Astrocyte (in vitro differentiated cells and primary cell): ENCODE measurements around the gene GMPR. TPM values are rescaled to one million over a fixed set of nuclear protein-coding genes. Genes with fewer than 3 reads are reported as not detected.

Experiments
- DNase-seq: peaks from one replicate; pipeline ENCODE4 v3.0.0-alpha.2; 2010; ENCODE audit warnings: low read depth
- FAIRE-seq: peaks from 2 replicates; lab custom pipeline; 2011; peaks lifted over from hg19 to GRCh38; lab: Jason Lieb, UNC
- H2AFZ ChIP-seq: 2 replicates; pipeline ENCODE4 v1.6.0; 2012; ENCODE audit warnings: low read depth, low read length, inconsistent platforms
- H3K27ac ChIP-seq: 2 replicates; pipeline ENCODE4 v1.5.1; 2011; ENCODE audit warnings: low read depth, low read length, inconsistent platforms
- H3K27me3 ChIP-seq: 2 replicates; pipeline ENCODE4 v1.6.0; 2011; ENCODE audit warnings: low read length, inconsistent platforms; ENCODE audit not compliant: insufficient read depth
- H3K36me3 ChIP-seq: 2 replicates; pipeline ENCODE4 v1.5.1; 2011; ENCODE audit warnings: low read length, inconsistent platforms; ENCODE audit not compliant: insufficient read depth
- H3K4me1 ChIP-seq: 2 replicates; pipeline ENCODE4 v1.5.1; 2011; ENCODE audit warnings: low read length, inconsistent platforms; ENCODE audit not compliant: insufficient read depth
- H3K4me2 ChIP-seq: 2 replicates; pipeline ENCODE4 v1.6.0; 2012; ENCODE audit warnings: low read length, inconsistent platforms
- H3K4me3 ChIP-seq: 2 replicates; pipeline ENCODE4 v1.5.1; 2011; ENCODE audit warnings: low read depth, mild to moderate bottlenecking, low read length, inconsistent platforms; ENCODE audit not compliant: insufficient read depth
- H3K79me2 ChIP-seq: 2 replicates; pipeline ENCODE4 v1.6.0; 2012; ENCODE audit warnings: mild to moderate bottlenecking, low read length, inconsistent platforms; ENCODE audit not compliant: insufficient read depth
- H3K9ac ChIP-seq: 2 replicates; pipeline ENCODE4 v1.6.0; 2012; ENCODE audit warnings: mild to moderate bottlenecking, low read length, inconsistent platforms
- H3K9me3 ChIP-seq: 2 replicates; pipeline ENCODE4 v1.5.1; 2012; ENCODE audit warnings: low read depth, mild to moderate bottlenecking, low read length, inconsistent platforms; ENCODE audit not compliant: insufficient read depth
- H4K20me1 ChIP-seq: 2 replicates; pipeline ENCODE4 v1.6.0; 2012; ENCODE audit warnings: low read length, inconsistent platforms; ENCODE audit not compliant: insufficient read depth
- H3K27ac Mint-ChIP-seq: one replicate; pipeline ENCODE4 v1.8.0; 2021; ENCODE audit warnings: mild to moderate bottlenecking, mixed read lengths; ENCODE audit not compliant: unreplicated experiment
- H3K27me3 Mint-ChIP-seq: one replicate; pipeline ENCODE4 v1.8.0; 2021; ENCODE audit warnings: low read depth, mixed read lengths; ENCODE audit not compliant: unreplicated experiment
- H3K36me3 Mint-ChIP-seq: one replicate; pipeline ENCODE4 v1.8.0; 2021; ENCODE audit warnings: low read depth, mixed read lengths; ENCODE audit not compliant: unreplicated experiment
- H3K4me1 Mint-ChIP-seq: one replicate; pipeline ENCODE4 v1.8.0; 2021; ENCODE audit warnings: low read depth, mixed read lengths; ENCODE audit not compliant: unreplicated experiment
- H3K4me3 Mint-ChIP-seq: one replicate; pipeline ENCODE4 v1.8.0; 2021; ENCODE audit warnings: mild to moderate bottlenecking, moderate library complexity, mixed read lengths; ENCODE audit not compliant: unreplicated experiment
- H3K9me3 Mint-ChIP-seq: one replicate; pipeline ENCODE4 v1.8.0; 2021; ENCODE audit warnings: mild to moderate bottlenecking, mixed read lengths; ENCODE audit not compliant: unreplicated experiment
- EZH2 ChIP-seq: IDR thresholded peaks from 2 replicates; pipeline ENCODE4 v1.6.1; 2012; ENCODE audit warnings: mild to moderate bottlenecking, low read length, inconsistent platforms; ENCODE audit not compliant: insufficient read depth
- total RNA-seq: library from RNA; stranded (reverse); gene quantifications from 2 replicates; pipeline ENCODE4 v1.2.1, GENCODE V29; 2021
- TF ChIP-seq, protein P1 (sequence below): IDR thresholded peaks from 2 replicates; pipeline ENCODE4 v1.5.1; 2011; ENCODE audit warnings: low read depth, mild to moderate bottlenecking, inconsistent platforms, low read length, moderate library complexity; ENCODE audit not compliant: insufficient read depth

Gene GMPR
- total RNA-seq, 1 donor from 2014 or later: 2.0 TPM

DNA sequence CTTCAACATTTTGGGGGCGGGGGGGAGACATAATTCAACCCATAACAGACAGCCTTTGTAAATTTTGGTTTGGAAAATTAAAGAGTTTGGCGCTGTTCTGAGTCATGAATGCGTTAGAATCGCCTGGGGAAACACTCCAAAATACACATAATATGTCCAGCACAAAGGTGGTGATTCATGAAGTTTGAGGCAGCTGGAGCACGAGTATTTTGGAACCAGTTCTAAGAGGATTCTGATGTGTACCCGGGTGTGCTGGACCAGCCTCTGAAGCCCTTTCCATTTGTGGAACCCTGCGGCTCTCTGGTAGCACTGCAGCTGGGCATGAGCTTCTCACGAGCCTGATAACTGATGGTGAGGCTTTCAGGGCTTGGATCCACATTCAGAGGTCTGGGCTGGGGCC is 4.7 kb downstream of the GMPR start:
- Mint-ChIP-seq H3K9me3 (no peaks in the 10 kb centered on the region), H3K27ac (no peak overlapping the region), H3K27me3 (peaks cover 31% of the 10 kb centered on the region), H3K4me3 (no peak overlapping the region), H3K4me1 (peaks cover 9% of the 10 kb centered on the region), H3K36me3 (peaks cover 5% of the 10 kb centered on the region)
- H3K79me2 ChIP-seq: no peaks in the 10 kb centered on the region
- no peaks in the 10 kb centered on the region for H4K20me1 ChIP-seq
- H3K27me3 ChIP-seq: no peaks in the 10 kb centered on the region
- no peak for TF ChIP-seq EZH2
- TF ChIP-seq, protein P1, sequence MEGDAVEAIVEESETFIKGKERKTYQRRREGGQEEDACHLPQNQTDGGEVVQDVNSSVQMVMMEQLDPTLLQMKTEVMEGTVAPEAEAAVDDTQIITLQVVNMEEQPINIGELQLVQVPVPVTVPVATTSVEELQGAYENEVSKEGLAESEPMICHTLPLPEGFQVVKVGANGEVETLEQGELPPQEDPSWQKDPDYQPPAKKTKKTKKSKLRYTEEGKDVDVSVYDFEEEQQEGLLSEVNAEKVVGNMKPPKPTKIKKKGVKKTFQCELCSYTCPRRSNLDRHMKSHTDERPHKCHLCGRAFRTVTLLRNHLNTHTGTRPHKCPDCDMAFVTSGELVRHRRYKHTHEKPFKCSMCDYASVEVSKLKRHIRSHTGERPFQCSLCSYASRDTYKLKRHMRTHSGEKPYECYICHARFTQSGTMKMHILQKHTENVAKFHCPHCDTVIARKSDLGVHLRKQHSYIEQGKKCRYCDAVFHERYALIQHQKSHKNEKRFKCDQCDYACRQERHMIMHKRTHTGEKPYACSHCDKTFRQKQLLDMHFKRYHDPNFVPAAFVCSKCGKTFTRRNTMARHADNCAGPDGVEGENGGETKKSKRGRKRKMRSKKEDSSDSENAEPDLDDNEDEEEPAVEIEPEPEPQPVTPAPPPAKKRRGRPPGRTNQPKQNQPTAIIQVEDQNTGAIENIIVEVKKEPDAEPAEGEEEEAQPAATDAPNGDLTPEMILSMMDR: no peak
- H3K9me3 ChIP-seq: no peaks in the 10 kb centered on the region
- H3K36me3 ChIP-seq: no peaks in the 10 kb centered on the region
- no peak overlapping the region for H2AFZ ChIP-seq
- H3K27ac ChIP-seq: no peak overlapping the region
- peak overlapping the region; percentile 33 for H3K4me2 ChIP-seq
- FAIRE-seq (no peak), DNase-seq (peak; percentile 89)
- no peak overlapping the region for H3K4me3 ChIP-seq
- H3K9ac ChIP-seq: no peak overlapping the region
- H3K4me1 ChIP-seq: peaks cover 29% of the 10 kb centered on the region

DNA sequence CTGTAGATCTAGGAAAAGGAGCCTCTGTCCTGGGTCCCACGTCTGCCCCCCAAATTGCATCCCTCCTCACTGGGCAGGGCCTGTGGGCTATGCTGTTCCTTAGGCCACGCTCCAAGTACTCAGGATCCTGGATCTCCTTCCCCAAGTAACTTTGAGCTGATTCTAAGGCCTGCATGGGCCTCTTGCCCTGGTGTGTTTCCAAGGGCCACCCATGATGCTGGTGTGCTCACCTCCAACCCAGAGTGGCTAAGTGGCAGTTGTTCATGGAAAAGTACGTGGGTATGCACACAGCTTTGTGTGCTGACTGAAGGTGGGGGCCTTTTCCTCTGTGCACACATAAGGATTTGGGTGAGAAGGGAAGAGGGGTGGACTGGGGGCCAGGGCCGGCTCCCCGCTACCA is 5.3 kb downstream of the GMPR start:
- Mint-ChIP-seq H3K4me3 (no peak overlapping the region), H3K9me3 (no peaks in the 10 kb centered on the region), H3K27me3 (peaks cover 31% of the 10 kb centered on the region), H3K36me3 (peaks cover 5% of the 10 kb centered on the region), H3K4me1 (peaks cover 9% of the 10 kb centered on the region), H3K27ac (no peak overlapping the region)
- no peaks in the 10 kb centered on the region for H3K9me3 ChIP-seq
- no peaks in the 10 kb centered on the region for H3K79me2 ChIP-seq
- no peak for TF ChIP-seq EZH2
- TF ChIP-seq, protein P1: no peak
- H4K20me1 ChIP-seq: no peaks in the 10 kb centered on the region
- H3K4me1 ChIP-seq: peaks cover 28% of the 10 kb centered on the region
- H3K4me2 ChIP-seq: no peak overlapping the region
- no peak overlapping the region for H2AFZ ChIP-seq
- no peak overlapping the region for H3K4me3 ChIP-seq
- no peak overlapping the region for H3K27ac ChIP-seq
- DNase-seq (no peak), FAIRE-seq (no peak)
- no peak overlapping the region for H3K9ac ChIP-seq
- H3K27me3 ChIP-seq: no peaks in the 10 kb centered on the region
- H3K36me3 ChIP-seq: no peaks in the 10 kb centered on the region

DNA sequence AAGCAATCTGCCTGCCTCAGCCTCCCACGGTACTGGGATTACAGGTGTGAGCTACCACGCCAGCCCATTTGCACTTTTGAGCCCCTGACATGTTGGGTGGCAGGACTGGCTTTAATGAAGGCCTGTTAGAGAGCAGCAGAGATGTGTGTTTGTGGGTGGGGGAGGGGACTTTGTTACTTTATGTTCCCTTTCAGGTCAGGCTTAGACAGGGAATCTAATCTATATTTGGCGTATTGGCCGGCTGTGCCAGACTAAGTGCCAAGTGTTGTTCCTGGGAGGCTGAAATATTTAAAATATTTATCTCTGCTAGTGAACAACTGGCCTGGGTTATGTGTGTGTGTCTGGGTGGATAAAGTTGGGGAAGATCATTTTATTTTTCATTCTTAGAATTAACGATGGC is 6.1 kb downstream of the GMPR start:
- H3K27ac Mint-ChIP-seq: no peak overlapping the region
- Histone ChIP-seq H3K36me3 (no peaks in the 10 kb centered on the region), H3K9ac (no peak overlapping the region), H3K4me1 (peaks cover 20% of the 10 kb centered on the region), H3K27me3 (no peaks in the 10 kb centered on the region), H2AFZ (no peak overlapping the region), H3K9me3 (no peaks in the 10 kb centered on the region), H4K20me1 (no peaks in the 10 kb centered on the region), H3K79me2 (no peaks in the 10 kb centered on the region), H3K4me3 (no peak overlapping the region), H3K4me2 (peak overlapping the region; percentile 32), H3K27ac (no peak overlapping the region)
- FAIRE-seq: no peak
- peaks cover 5% of the 10 kb centered on the region for H3K36me3 Mint-ChIP-seq
- TF ChIP-seq, protein P1: no peak
- no peak for TF ChIP-seq EZH2
- H3K4me3 Mint-ChIP-seq: no peak overlapping the region
- DNase-seq: no peak
- no peaks in the 10 kb centered on the region for H3K9me3 Mint-ChIP-seq
- H3K4me1 Mint-ChIP-seq: peaks cover 7% of the 10 kb centered on the region
- peaks cover 25% of the 10 kb centered on the region for H3K27me3 Mint-ChIP-seq
